Measurements from ENCODE around the gene PPP1R37.

Gene PPP1R37

GRCh38 chr19:45156011-45156630 lies 63.1 kb downstream of the PPP1R37 start:
- ChIA-PET CTCF (interaction anchor here (1.4 kb wide), 1 partner anchor 11 kb away, joined by 5 read pairs; no protein-coding TSS in a partner anchor), POLR2A (no interaction called here)
- no peak overlapping the region for H3K27ac ChIP-seq (ENCODE audit: extremely low read depth, low read depth, low read length)
- no peaks in the 10 kb centered on the region for H3K36me3 ChIP-seq (ENCODE audit: control insufficient read depth in 2 of 2, insufficient read depth in 1 of 2, low read length in 2 of 2)
- peaks cover 2% of the 10 kb centered on the region; the same call in 1 of the 2 replicates for H3K4me1 ChIP-seq (ENCODE audit: control insufficient read depth, insufficient read depth, low read length)
- H3K9me3 ChIP-seq (ENCODE audit: control insufficient read depth, insufficient read depth, low read depth, low read length) = no peaks in the 10 kb centered on the region
- no peak overlapping the region for H3K4me3 ChIP-seq (ENCODE audit: low read depth, low read length)
- TF ChIP-seq ZNF16 (tag by site-specific recombination; IDR thresholded peaks at IDR 0.05; ENCODE audit: low read depth) (no peak), PRDM6 (tag by site-specific recombination; IDR thresholded peaks at IDR 0.05) (no peak), ZNF121 (tag by site-specific recombination; IDR thresholded peaks at IDR 0.05) (no peak), ZNF830 (tag by site-specific recombination; IDR thresholded peaks at IDR 0.05; ENCODE audit: low read depth) (no peak), ZNF449 (tag by site-specific recombination; IDR thresholded peaks at IDR 0.05) (no peak), ZNF416 (tag by site-specific recombination; IDR thresholded peaks at IDR 0.05) (no peak), ZNF138 (tag by site-specific recombination; IDR thresholded peaks at IDR 0.05; ENCODE audit: borderline replicate concordance) (no peak), ZNF629 (tag by site-specific recombination; IDR thresholded peaks at IDR 0.05) (no peak), ZNF670 (tag by site-specific recombination; IDR thresholded peaks at IDR 0.05; ENCODE audit: low read depth) (no peak), ZNF747 (tag by site-specific recombination; IDR thresholded peaks at IDR 0.05) (no peak), ZNF610 (tag by site-specific recombination; IDR thresholded peaks at IDR 0.05; ENCODE audit: borderline replicate concordance) (no peak), KLF16 (tag by site-specific recombination; IDR thresholded peaks at IDR 0.05) (no peak), ZNF155 (tag by site-specific recombination; IDR thresholded peaks at IDR 0.05) (no peak), KLF17 (tag by site-specific recombination; IDR thresholded peaks at IDR 0.05) (no peak), KLF7 (tag by site-specific recombination; IDR thresholded peaks at IDR 0.05; ENCODE audit: borderline replicate concordance) (no peak), ZNF292 (tag by site-specific recombination; IDR thresholded peaks at IDR 0.05; ENCODE audit: borderline replicate concordance, low read depth) (no peak), PRDM2 (tag by site-specific recombination; IDR thresholded peaks at IDR 0.05; ENCODE audit: borderline replicate concordance) (no peak), ZBTB49 (tag by site-specific recombination; IDR thresholded peaks at IDR 0.05; ENCODE audit: low read depth) (no peak), ZNF37A (tag by site-specific recombination; IDR thresholded peaks at IDR 0.05) (no peak)

All from HEK293 (cell line).